Cardiac muscle cell (in vitro differentiated cells and primary cell): ENCODE data around the gene SLITRK2. TPM values are rescaled to one million over a fixed set of nuclear protein-coding genes. Genes with fewer than 3 reads are reported as not detected.

Experiments
- DNase-seq, 2 donors: peaks; one replicate each; pipeline versions ENCODE4 v3.0.0 to v3.0.0-alpha.2; 2010 to 2017; ENCODE audit warnings: low read depth in 1 of 2, low spot score in 1 of 2
- H3K27ac ChIP-seq: fragments of 200-600 bp; sonication (generic); 2 replicates; pipeline ENCODE4 v1.5.1; 2016
- H3K27me3 ChIP-seq: fragments of 200-600 bp; sonication (generic); 2 replicates; pipeline ENCODE4 v1.6.0; 2016; ENCODE audit warnings: control low read depth
- H3K36me3 ChIP-seq: fragments of 200-600 bp; sonication (generic); 2 replicates; pipeline ENCODE4 v1.5.1; 2016; ENCODE audit warnings: control low read depth
- H3K4me1 ChIP-seq: fragments of 200-600 bp; sonication (generic); 2 replicates; pipeline ENCODE4 v1.8.1; 2017; ENCODE audit warnings: low read depth, mild to moderate bottlenecking, mixed run types
- H3K4me3 ChIP-seq: fragments of 200-600 bp; sonication (generic); 2 replicates; pipeline ENCODE4 v1.5.1; 2016; ENCODE audit warnings: mild to moderate bottlenecking
- H3K9me3 ChIP-seq: fragments of 200-600 bp; sonication (generic); 2 replicates; pipeline ENCODE4 v1.5.1; 2017; ENCODE audit warnings: low read depth, mild to moderate bottlenecking, control low read depth
- CTCF ChIP-seq: IDR thresholded peaks from 2 replicates; pipeline ENCODE4 v1.5.1; 2012; ENCODE audit warnings: low read depth, mild to moderate bottlenecking, low read length
- polyA plus RNA-seq: library from polyadenylated mRNA; unstranded; fragments of >200 nt; fragmentation: Nextera tagmentation; extraction: Ambion mirVana; gene quantifications from 2 replicates; pipeline ENCODE4 v1.2.1, GENCODE V29; 2016
- total RNA-seq: library from RNA; depleted of rRNA; stranded (reverse); fragments of >200 nt; gene quantifications from 2 replicates; pipeline ENCODE4 v1.2.3, GENCODE V29; 2016

The SLITRK2 gene
- total and polyA plus RNA-seq, 2 experiments from 2014 or later = 0.09 TPM; not detected in 1

- H3K9me3 ChIP-seq = no peaks in the 10 kb centered on the region
- H3K4me1 ChIP-seq = no peaks in the 10 kb centered on the region
- no peaks in the 10 kb centered on the region for H3K27me3 ChIP-seq
- no peak overlapping the region for H3K27ac ChIP-seq
- no peak for TF ChIP-seq CTCF
- no peaks in the 10 kb centered on the region for H3K36me3 ChIP-seq
- H3K4me3 ChIP-seq = no peak overlapping the region
- DNase-seq = no peak
These were observed 38.6 kb downstream of the SLITRK2 start for GRCh38 chrX:145856181-145856580.

- no peaks in the 10 kb centered on the region for H3K36me3 ChIP-seq
- DNase-seq = no peak
- H3K27ac ChIP-seq = no peak overlapping the region
- H3K27me3 ChIP-seq = no peaks in the 10 kb centered on the region
- H3K9me3 ChIP-seq = no peaks in the 10 kb centered on the region
- H3K4me1 ChIP-seq = no peaks in the 10 kb centered on the region
- no peak overlapping the region for H3K4me3 ChIP-seq
- no peak for TF ChIP-seq CTCF
These were observed 44.2 kb downstream of the SLITRK2 start for GRCh38 chrX:145861818-145862217.

GRCh38 chrX:145865082-145865481 is 47.5 kb downstream of the SLITRK2 start:
- H3K4me1 ChIP-seq = no peaks in the 10 kb centered on the region
- no peak for TF ChIP-seq CTCF
- no peaks in the 10 kb centered on the region for H3K36me3 ChIP-seq
- no peaks in the 10 kb centered on the region for H3K9me3 ChIP-seq
- DNase-seq = no peak
- H3K27me3 ChIP-seq = no peaks in the 10 kb centered on the region
- no peak overlapping the region for H3K27ac ChIP-seq
- H3K4me3 ChIP-seq = no peak overlapping the region
